GM19239 (cell line): ENCODE measurements around the gene IFIT1.
"Not testable (repeated sequence)": the region's sequence is repeated elsewhere in the genome, so short reads cannot be mapped to it uniquely, and the experiment has no call there.

ENCODE experiments used
- DNase-seq: peaks from one replicate; pipeline ENCODE4 v3.0.0; 2011; ENCODE audit warnings: low spot score; ENCODE audit not compliant: insufficient read length
- FAIRE-seq: peaks from 2 replicates; lab custom pipeline; 2011; peaks lifted over from hg19 to GRCh38; lab: Jason Lieb, UNC

The IFIT1 gene, protein sequence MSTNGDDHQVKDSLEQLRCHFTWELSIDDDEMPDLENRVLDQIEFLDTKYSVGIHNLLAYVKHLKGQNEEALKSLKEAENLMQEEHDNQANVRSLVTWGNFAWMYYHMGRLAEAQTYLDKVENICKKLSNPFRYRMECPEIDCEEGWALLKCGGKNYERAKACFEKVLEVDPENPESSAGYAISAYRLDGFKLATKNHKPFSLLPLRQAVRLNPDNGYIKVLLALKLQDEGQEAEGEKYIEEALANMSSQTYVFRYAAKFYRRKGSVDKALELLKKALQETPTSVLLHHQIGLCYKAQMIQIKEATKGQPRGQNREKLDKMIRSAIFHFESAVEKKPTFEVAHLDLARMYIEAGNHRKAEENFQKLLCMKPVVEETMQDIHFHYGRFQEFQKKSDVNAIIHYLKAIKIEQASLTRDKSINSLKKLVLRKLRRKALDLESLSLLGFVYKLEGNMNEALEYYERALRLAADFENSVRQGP

DNA sequence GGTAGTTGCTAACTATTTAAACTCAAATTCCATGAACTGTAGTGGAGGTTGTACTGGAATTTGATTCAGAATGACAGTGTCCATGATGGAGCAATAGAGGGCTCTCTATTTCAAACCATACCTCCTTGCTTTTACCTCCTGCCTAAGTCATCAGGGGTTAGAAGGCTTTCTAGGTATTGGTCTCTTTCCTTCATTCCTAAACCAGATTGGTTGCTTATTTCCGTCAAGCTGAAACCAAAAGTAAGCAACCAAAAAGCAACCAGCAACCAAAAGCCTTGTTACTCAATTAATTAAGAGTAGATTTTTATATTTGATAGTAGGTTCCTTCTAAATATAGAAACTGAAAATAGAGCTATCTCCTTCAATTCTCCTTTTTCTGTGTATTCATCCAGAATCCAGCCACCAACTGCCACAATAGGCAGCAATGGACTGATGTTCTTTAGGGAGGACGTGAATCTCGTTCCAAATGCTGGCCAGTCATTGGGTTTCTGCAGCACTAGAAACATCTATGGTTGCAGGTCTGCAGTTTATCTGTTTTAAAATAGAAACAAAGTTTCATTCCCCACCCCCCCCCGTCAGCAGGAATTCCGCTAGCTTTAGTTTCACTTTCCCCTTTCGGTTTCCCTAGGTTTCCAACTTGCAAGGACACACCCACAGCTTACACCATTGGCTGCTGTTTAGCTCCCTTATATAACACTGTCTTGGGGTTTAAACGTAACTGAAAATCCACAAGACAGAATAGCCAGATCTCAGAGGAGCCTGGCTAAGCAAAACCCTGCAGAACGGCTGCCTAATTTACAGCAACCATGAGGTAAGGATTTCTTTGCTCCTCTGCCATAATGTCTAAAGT, at the start of gene IFIT1:
IFIT1 (plus strand) TSS at position 717 of the 850 bp plus-strand sequence; CDS start at position 807, 90 bp downstream.
- FAIRE-seq: peak; percentile 99
- DNase-seq: no peak

GRCh38 chr10:89343089-89343767, 49.2 kb upstream of the IFIT1 start:
- no peak for FAIRE-seq
- no peak for DNase-seq

DNA sequence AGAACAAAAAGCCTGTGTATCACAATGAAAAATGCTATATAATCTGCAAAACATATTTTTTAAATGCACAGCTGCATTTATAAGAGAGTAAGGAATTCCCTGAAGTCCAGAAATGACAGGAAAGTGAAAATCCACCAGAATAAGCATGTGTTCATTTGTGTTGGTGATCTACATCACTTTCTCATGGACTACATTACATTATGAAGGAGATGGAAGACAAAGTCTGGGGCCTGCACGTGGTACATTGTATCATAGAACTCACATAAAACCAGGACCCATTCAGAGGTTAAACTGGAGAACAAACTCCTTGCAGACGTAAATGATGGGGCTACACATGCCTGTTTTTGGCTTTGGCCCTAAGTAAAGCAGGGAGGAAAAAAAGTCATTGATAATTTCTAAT, 48.3 kb upstream of the IFIT1 start:
- FAIRE-seq: no peak
- no peak for DNase-seq

GRCh38 chr10:89345367-89346000, 46.9 kb upstream of the IFIT1 start:
- FAIRE-seq (no peak), DNase-seq (no peak)

DNA sequence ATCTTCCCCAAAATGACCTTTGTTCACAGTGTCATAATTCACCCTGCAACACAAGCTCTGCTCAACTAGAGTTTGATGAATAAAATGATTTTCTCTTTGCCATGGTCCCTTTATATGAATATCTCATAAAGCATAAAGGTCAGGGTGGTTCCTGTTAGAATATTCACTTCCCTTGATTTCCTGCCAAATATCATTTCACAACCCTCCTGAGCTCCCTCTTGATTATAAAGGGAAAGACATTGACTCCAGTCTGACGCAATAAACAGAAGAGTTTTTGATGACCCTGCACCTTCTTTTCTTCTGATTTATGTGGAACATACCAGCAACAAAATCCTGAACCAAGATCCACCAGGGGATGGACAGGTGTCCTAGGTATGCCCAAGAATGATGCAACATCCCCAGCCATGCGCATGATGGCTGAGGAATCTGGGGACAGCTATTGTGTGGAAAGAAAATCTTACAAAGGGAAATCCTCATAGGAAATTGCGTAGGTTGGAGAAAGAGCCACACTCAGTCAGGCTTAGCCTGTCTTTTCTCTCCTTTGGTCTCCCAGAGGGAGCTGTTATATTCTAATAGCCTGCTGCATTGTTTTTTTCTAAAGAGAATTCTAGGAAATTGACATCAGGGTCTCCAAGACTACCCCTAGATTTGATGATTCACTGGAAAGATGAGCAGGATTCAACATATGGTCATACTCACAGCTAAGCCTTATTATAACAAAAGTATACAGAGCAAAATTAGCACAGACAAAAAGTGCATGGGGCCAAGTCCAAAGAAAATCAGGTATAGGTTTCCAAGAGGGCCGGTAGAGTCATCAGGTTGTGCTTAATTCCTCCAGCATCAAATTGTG, 45.8 kb upstream of the IFIT1 start:
- no peak for DNase-seq
- FAIRE-seq: no peak

DNA sequence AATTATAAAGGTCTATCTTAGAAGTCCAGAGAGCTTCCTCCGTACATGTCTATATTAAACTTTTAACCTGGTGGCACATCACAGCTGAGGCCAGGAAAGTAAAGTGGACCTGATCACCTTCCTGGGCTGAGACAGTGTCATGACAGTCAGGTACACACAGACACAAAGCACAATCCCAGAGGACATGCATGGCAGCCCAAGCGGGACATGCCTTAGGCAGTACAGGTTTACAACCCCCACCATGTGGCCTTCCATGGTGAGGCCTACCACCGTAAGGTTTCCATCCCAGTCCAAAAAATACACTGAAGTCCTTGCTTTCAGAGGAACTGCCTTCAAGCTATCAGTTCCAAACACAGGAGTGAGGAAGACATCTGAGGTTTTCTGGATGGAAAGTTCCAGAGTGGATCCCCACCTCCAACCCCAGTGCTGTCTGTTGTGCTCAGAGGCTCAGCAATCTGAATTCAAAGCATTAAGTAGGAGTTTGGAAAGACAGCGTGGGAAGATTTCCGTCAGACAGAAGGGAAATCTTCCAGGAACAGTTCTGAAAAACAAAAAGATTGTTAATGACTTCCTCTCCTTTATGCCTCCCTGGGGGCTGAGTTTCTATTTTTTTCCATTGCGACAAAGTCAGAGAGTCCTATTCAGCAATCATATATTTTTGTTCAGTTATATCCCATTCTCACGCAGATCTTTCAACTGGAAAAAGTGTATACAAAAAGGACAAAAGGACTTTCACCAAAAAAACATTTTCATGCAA, 44.5 kb upstream of the IFIT1 start:
- FAIRE-seq (peak; percentile 86), DNase-seq (no peak)

DNA sequence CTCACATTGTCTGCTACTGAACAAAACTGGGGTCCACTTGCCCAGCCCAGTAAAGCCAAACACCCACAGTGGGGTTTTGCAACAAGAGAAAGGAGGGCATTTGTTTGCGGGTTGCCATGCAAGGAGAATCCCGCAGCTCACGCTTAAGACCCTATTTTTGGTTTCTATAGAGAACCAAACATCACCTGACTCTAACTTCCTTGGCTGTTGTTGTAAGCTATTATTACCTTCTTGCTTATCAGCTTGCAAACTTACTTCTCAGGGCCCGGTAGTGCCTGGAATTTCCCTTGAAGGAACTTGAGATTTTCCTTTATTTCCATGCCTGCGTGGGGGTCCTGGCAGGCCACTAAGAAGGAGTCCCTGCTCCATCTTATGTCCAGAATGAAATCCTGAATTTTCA, 43.9 kb upstream of the IFIT1 start:
- DNase-seq (no peak), FAIRE-seq (no peak)

GRCh38 chr10:89348975-89349374, 43.4 kb upstream of the IFIT1 start:
- FAIRE-seq (no peak), DNase-seq (no peak)

- peak; percentile 48 for FAIRE-seq
Observed at GRCh38 chr10:89350631-89351315, 41.6 kb upstream of the IFIT1 start.

DNA sequence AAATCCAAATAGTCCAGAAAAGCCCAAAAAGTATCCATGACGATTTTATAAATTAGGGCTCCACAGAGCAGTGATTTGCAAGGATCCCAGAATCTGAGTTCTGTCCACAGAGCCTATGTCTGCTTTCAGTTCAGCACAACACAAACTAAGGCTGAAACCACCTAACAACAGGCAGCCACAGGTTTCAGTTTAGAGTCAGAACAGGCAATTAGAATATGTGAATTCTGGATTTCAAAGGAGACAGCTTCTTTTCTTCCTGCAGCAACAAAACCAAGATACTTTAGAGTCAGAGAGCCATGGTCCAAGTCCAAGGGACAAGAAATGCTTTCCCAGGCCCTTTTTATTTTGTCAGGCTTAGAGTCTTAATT, 41.0 kb upstream of the IFIT1 start:
- DNase-seq (no peak), FAIRE-seq (peak; percentile 92)

More at GRCh38 chr10:89350631-89351315, 41.6 kb upstream of the IFIT1 start:
- DNase-seq: not testable (repeated sequence)

GRCh38 chr10:89351780-89352597, 40.4 kb upstream of the IFIT1 start:
- FAIRE-seq: peak; percentile 95
- no peak for DNase-seq

- DNase-seq: no peak
- no peak for FAIRE-seq
Observed at GRCh38 chr10:89352802-89353201, 39.6 kb upstream of the IFIT1 start.

DNA sequence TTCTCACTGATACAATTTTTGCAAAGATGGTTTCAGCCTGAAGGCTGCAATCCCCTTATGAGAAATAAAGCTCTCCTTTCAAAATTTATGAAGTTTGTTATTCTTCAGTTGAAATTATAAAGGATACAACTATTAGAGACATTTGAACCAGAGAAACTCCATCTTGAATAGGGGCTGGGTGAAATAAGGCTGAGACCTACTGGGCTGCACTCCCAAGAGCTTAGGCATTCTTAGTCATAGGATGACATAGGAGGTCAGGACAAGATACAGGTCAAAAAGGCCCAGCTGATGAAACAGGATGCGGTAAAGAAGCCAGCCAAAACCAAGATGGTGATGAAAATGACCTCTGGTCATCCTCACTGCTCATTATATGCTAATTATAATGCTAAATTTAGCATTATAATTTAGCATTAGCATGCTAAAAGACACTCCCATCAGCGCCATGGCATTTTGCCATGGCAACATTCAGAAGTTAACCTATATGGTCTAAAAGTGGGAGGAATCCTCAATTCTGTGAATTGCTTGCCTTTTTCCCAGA, 37.0 kb upstream of the IFIT1 start:
- no peak for FAIRE-seq
- no peak for DNase-seq

- FAIRE-seq (no peak), DNase-seq (no peak)
Observed at GRCh38 chr10:89357096-89357495, 35.3 kb upstream of the IFIT1 start.

- DNase-seq: no peak
- no peak for FAIRE-seq
Observed at GRCh38 chr10:89357975-89358374, 34.4 kb upstream of the IFIT1 start.

DNA sequence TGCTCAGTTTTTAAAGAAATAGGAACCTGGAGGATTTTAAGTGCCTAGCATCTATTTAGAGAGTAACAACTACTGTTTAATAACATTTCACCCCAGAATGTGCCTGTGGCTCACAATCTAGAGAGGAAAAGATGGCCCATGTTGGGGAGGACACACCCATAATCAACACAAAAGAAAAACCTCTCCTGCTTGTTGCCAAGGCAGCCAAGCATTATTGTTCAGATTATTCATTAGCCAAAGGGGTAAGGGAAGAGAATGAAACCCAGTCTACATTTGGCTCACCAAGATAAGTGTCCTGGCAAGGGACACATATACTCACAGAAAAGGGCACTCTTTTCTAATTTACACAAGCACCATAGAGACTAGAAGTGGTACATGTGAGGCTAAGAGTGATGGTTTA, 32.3 kb upstream of the IFIT1 start:
- DNase-seq: no peak

DNA sequence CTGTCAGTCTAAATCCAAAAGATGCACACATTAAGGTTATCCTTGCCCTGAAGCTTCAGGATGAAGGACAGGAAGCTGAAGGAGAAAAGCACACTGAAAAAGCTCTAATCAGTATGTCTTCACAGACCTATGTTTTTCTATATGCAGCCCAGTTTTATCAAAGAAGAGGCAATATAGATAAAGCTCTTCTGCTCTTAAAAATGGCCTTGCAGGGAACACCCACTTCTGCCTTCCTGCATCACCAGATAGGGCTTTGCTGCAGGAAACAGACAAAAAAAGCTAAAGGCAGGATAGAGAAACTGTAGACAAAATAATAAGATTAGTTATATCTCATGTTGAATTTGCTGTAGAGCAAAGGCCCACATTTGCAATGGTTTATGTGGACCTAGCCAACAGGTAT, 29.5 kb upstream of the IFIT1 start:
- no peak for DNase-seq
- FAIRE-seq: no peak

More for the DNA sequence above, 32.3 kb upstream of the IFIT1 start:
- no peak for FAIRE-seq
